HG03457 (cell line): ENCODE data around the gene ANKRD35.
"Not testable (repeated sequence)": the region's sequence is repeated elsewhere in the genome, so short reads cannot be mapped to it uniquely, and the experiment has no call there.

Experiments used
- ATAC-seq: cut with Tn5 transposase; IDR thresholded peaks from one replicate; pipeline ENCODE4 v1.9.1; 2021; ENCODE audit warnings: moderate number of reproducible peaks; ENCODE audit not compliant: unreplicated experiment

ANKRD35 gene

GRCh38 chr1:145885738-145886287 is at the start of gene ANKRD35:
Gene ANKRD35, minus strand, starts transcription at chr1:145885866. Its CDS starts 108 bp downstream, at chr1:145885758.
- peak; percentile 89 for ATAC-seq

GRCh38 chr1:145932522-145933009 is 46.9 kb upstream of the ANKRD35 start:
- ATAC-seq: not testable (repeated sequence)

DNA sequence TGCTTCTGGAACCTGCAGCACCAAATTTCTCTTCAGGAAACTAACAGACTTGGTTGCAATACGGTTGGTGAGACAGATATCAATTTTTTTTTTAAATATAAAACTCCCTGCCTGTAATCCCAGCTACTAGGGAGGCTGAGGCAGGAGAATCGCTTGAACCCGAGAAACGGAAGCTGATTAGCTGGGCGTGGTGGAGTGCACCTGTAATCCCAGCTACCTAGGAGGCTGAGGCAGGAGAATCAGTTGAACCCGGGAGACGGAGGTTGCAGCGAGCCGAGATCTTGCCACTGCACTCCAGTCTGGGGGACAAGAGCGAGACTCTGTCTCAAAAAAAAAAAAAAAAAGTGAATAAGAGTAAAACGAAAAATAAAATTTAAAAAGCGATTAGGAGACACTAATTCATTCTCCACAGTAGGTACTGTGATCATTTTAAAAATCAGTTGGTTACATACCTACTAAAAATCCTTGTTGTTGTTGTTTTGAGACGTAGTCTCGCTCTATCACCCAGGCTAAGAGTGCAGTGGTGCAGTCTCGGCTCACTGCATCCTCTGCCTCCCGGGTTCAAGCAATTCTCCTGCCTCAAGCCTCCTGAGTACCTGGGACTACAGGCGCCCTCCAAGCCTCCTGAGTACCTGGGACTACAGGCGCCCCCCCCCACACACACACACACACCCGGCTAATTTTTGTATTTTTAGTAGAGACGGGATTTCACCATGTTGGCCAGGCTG is 42.4 kb upstream of the ANKRD35 start:
- no peak for ATAC-seq

DNA sequence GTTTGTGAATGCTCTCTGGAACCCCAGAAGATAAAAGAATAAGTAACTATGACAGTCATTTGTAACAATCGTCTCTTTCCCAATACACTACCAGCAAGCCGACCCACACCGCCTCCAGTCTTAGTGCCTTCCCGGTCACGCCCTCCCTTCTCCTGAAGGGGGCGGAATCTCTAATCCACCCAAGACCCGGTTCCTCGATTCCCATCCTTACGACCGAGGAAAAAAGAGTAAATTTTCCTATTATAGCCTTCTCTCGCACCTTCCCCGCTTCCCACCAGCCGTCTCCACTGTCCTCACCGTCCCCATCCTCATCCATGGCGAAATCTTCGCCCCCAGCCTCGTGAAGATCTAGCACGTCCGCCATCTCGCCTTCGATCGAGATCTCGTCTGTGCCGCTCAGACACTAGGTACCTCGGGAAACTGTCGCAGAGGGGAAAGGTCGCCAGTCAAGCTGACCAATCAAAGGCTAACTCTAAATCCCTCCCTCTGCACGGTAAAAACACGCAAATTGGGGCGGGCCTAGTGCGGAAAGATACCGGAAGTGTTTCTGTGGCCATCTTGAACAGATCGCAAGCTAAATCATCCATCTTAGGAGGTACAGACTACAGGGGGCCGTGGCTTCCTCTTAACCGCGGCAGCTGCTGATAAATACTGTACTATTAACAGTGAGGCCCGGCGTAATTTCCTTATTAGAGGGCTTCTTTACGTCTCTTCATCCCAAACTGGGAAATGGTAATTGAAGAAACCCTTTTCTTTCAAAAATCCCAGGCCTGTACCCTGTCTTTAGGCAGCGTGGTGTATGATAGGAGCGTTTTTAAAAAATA is 41.6 kb upstream of the ANKRD35 start, which contains the start of gene RBM8A:
Gene RBM8A, minus strand, starts transcription at position 422 of the 824 bp plus-strand sequence. Its CDS starts 58 bp downstream, at position 364.
- peak; percentile 80 for ATAC-seq

- ATAC-seq: no peak
These were observed 41.0 kb upstream of the ANKRD35 start for GRCh38 chr1:145926686-145927062.

GRCh38 chr1:145922266-145922665 is 36.6 kb upstream of the ANKRD35 start:
- no peak for ATAC-seq

- ATAC-seq: not testable (repeated sequence)
These were observed 34.6 kb upstream of the ANKRD35 start for GRCh38 chr1:145920297-145920696.

DNA sequence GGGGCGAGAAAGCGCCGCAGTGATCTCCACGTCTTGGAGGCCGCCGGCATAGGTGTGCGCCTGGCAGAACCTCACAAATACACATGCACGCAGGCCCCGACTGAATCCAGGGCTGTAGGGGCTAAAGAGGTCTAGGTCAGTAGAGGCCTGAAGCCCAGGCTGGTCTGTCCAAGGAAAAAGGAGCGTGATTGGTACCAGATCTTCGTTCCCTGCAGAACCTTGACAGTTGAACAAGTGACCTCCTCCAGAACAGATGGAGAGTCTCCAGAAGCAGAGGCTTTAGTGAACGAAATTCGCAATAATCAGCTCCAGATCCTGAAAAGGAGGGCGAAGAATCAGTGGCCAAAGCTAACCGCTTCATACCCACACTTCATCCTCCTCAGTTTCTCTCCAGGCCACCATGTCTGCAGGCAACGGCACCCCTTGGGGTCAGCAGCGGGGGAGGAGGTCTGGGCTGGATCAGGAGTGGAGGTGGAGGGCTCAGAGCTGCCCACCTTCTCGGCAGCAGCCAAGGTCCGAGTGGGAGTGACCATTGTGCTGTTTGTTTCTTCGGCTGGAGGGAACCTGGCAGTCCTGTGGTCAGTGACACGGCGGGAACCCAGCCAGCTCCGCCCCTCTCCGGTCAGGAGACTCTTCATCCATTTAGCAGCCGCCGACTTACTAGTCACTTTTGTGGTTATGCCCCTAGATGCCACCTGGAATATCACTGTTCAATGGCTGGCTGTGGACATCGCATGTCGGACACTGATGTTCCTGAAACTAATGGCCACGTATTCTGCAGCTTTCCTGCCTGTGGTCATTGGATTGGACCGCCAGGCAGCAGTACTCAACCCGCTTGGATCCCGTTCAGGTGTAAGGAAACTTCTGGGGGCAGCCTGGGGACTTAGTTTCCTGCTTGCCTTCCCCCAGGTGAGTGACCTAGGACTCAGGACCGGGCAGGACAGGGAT is 33.6 kb upstream of the ANKRD35 start:
- no peak for ATAC-seq

DNA sequence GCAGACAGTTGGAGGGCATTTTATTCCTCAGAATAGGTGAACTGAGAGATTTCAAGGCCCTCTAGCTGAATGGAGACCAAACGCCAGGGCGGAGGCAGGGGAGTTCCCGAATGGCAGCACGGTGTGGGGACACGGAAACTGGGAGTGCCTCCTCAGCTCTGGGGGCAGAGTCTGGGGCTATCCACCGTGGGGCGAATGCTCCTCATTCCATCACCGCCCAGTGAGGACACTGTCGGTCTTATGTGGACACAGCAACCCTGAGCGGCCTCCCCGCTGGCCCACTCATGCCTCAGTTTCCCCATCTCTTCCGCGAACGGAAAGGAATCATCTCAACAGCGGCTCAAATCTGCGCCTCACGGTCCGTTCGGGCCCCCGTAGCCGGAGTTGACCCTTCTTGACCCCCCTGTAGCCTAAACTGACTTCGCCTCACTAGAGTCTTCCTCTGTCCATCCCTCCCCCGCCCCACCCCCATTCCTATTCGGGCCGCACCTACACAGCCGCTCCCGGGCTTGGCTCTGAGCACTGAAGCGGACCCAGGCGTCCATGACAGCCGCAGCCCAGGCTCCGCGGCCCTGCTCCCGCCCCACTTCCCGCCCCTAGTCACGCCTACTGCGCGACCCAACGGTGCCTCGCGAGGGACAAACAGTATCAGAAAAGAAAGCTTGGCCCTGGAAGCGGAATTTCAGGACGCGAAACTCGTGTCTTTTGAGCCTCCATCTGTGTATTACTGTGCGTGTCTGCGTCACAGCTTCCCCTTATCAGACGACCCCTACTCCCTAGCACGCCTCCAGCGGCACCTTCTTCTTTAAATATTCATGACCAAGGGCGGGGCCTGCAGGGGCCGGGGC is 32.7 kb upstream of the ANKRD35 start, which contains the start of gene PEX11B:
Gene PEX11B, minus strand, starts transcription at position 574 of the 848 bp plus-strand sequence. Its CDS starts 29 bp downstream, at position 545.
- peak; percentile 62 for ATAC-seq

- no peak for ATAC-seq
These were observed 31.9 kb upstream of the ANKRD35 start for GRCh38 chr1:145917595-145917994.

DNA sequence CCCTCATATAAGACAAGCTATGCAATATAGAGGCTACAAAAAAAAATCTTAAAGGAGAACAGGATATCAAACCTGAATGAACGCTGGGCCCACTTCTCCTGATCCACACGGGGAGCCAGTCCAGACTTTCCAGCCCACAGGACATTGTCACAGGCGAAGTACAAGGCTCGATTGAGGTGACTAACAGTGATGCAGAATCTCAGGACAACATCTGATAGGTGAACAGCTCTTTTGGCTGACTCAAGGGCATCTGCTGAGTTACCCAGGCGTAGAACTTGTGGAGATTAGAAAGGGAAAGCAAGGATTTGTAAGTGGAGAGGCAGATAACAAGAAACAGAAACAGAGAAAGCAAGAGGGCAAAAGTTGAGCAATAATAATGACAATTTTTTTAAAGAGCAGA is 31.1 kb upstream of the ANKRD35 start:
- ATAC-seq: no peak

- ATAC-seq: no peak
These were observed 26.5 kb upstream of the ANKRD35 start for GRCh38 chr1:145912128-145912641.

GRCh38 chr1:145908653-145909052 is 23.0 kb upstream of the ANKRD35 start:
- no peak for ATAC-seq

- ATAC-seq: no peak
These were observed 21.5 kb upstream of the ANKRD35 start for GRCh38 chr1:145906954-145907753.

DNA sequence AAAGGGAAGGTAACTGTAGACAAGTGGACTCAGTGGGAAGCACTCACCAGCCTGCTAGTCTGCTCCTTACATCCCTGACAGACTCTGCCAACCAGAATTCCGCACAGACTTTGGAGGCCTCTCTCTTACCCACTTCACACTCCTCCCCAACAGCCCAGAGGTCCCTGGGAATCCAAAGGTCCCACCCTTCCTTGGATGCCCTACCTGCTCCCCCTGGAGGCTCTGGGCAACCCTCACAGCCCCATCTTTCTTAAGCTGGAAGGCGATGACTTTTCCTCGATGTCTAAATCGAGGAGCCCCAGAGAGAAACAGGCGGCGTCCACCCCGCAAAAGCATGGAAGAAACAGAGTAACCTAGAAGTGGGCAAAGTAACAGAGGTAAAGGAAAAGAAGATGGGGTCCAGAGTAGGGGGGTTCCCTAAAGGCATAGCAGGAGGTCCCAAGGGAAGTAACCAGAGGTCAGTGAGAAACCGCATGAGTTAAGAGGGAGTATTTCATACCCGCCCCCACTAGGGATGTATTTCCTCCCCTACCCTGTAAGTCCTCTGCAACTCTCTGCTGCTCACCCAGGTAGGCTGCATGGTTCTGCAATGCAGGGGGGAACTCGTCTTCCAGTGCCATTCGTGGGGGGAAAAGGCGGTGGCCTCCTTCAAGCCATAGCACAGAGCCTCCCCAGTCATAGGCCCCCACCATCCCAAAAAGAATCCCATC is 15.8 kb upstream of the ANKRD35 start:
- ATAC-seq: no peak

GRCh38 chr1:145898756-145899155 is 13.1 kb upstream of the ANKRD35 start:
- no peak for ATAC-seq

GRCh38 chr1:145897969-145898368 is 12.3 kb upstream of the ANKRD35 start:
- no peak for ATAC-seq

DNA sequence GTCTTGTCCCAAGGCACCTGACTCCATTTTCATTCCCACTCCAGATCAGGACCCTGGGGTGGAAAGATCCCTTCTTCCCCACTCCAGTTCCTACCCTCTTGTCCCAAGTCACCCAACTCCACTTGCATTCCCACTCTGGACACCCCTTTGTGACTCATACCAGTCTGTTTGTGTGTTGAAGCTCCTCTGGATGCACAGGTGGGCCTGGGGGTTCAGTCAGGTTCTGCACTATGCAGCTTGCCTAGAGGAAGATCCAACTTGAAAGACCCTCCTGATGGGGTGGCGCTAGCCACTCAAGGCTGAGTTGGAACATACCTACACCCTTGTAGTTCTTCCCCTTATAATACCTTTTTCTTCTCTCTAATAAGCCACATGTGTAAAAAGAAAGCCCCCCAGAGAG is 9.8 kb upstream of the ANKRD35 start:
- no peak for ATAC-seq
